Erythroblast (primary cell): Measurements from ENCODE around the gene SLC18A2.

Source experiments
- GATA1 ChIP-seq: IDR thresholded peaks from 2 replicates; pipeline ENCODE4 v1.6.1; 2011; ENCODE audit warnings: low read depth, mild to moderate bottlenecking, control low read depth, low read length, moderate library complexity
- POLR2A ChIP-seq: IDR thresholded peaks from 2 replicates; pipeline ENCODE4 v1.6.1; 2011; ENCODE audit warnings: mild to moderate bottlenecking, low read length

DNA sequence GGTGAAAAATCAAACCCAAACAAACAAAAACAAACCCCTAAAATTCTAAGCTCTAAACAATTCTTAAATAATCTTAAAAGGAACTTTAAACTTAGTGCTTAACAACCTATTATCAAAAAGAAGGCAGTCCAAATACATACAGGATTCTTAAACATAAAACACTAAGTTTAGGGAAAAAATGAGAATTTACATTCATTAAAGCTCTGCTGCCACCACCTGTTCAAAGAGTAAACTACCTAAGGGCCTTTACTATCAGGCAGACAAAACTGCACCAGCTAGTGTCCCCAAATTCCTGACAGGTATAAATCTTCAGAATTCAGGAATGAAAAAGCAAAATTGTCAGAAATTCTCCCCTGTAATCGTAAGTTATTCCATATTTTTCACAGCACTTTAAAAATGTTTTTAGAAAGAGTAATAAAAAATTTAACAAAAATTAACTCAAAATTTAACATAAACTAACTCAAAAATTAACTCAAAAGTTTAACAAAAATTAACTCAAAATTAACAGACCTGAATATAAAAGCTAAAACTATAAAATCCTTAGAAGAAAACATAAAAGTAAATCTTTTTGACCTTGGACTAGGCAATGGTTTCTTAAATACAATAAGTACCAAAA is 79.2 kb downstream of the SLC18A2 start:
- TF ChIP-seq POLR2A (no peak), GATA1 (no peak)
